AG04449 (cell line): ENCODE measurements around the gene PKLR.

Experiments
- CTCF ChIA-PET: fragments of 350-600 bp; formaldehyde crosslinking; extraction: SDS; loops from one replicate; lab custom pipeline; 2021; ENCODE audit warnings: antibody characterized with exemption; lab: Yijun Ruan, JAX
- POLR2A ChIA-PET: fragments of 400-600, 350-600 bp; formaldehyde crosslinking; extraction: SDS; loops from one replicate; lab custom pipeline; 2020; ENCODE audit warnings: antibody characterized with exemption, inconsistent platforms; lab: Yijun Ruan, JAX
- DNase-seq: peaks from one replicate; pipeline ENCODE4 v3.0.0-alpha.2; 2010; ENCODE audit warnings: low read depth, low spot score
- H3K4me3 ChIP-seq: 2 replicates; pipeline ENCODE4 v1.5.1; 2011; ENCODE audit warnings: low read depth, mild to moderate bottlenecking, control low read depth, low read length
- CTCF ChIP-seq: IDR thresholded peaks from one replicate; pipeline ENCODE4 v1.5.1; 2011; ENCODE audit warnings: mild to moderate bottlenecking, moderate library complexity, low read length, control low read depth, inconsistent platforms; ENCODE audit not compliant: insufficient read depth; ENCODE audit errors: missing control alignments

Gene PKLR

GRCh38 chr1:155277902-155278688 is 23.1 kb downstream of the PKLR start:
- DNase-seq = no peak
- peak; percentile 36 for TF ChIP-seq CTCF
- ChIA-PET CTCF (interaction anchor here (1.1 to 4.5 kb wide), 9 partner anchors 12 to 370 kb away, joined by 3 to 30 read pairs (median 4); partner anchors contain the start of genes FDPS and THBS3), POLR2A (interaction anchor here (1.0 to 1.2 kb wide), 2 partner anchors 16 to 46 kb away, joined by 3 read pairs; partner anchors contain the start of gene SCAMP3)
- peak overlapping the region; percentile 74 for H3K4me3 ChIP-seq

DNA sequence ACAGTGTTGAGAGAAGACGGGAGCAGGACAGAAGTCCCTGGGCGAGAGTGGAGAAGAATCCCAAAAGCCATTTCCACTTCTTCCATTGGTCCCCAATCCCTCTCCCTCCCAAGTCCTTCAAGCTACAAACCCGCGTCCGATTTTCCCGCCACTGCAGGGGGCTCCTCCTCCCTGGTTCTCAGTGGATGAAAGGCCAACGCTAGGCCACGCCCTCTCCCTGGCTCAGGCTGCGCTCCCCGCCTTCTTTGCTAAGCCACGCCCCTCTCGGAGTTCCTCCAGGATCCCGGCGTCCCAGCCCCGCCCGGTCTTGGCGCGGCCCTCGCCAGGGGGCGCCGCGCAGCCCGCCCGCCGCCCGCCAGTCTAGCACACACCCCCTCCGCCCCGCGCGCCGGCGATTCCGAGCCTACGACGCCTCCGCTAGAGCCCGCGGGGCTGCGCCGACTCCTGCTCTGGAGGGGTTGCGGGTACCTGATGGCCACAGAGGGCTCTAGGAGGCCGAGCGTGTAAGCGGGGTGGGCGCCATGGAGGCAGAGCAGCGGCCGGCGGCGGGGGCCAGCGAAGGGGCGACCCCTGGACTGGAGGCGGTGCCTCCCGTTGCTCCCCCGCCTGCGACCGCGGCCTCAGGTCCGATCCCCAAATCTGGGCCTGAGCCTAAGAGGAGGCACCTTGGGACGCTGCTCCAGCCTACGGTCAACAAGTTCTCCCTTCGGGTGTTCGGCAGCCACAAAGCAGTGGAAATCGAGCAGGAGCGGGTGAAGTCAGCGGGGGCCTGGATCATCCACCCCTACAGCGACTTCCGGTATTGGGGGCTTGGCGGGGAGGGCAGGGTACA is 24.0 kb downstream of the PKLR start, which contains the start of gene HCN3:
Gene HCN3 (plus strand): TSS at position 394 of the 832 bp plus-strand sequence. CDS start 128 bp downstream, at position 522.
- peak; percentile 49 for DNase-seq
- TF ChIP-seq CTCF = peak; percentile 57
- peak within 1 kb of the TSS; percentile 74 for H3K4me3 ChIP-seq
- CTCF ChIA-PET = interaction anchor here (0.6 to 9.6 kb wide), 22 partner anchors 9 to 374 kb away, joined by 3 to 112 read pairs (median 4); partner anchors contain the start of genes ENTREP3, FDPS and THBS3
- POLR2A ChIA-PET = interaction anchor here (0.6 to 1.2 kb wide), 3 partner anchors 10 to 46 kb away, joined by 3 to 4 read pairs (median 3); partner anchors contain the start of gene SCAMP3

DNA sequence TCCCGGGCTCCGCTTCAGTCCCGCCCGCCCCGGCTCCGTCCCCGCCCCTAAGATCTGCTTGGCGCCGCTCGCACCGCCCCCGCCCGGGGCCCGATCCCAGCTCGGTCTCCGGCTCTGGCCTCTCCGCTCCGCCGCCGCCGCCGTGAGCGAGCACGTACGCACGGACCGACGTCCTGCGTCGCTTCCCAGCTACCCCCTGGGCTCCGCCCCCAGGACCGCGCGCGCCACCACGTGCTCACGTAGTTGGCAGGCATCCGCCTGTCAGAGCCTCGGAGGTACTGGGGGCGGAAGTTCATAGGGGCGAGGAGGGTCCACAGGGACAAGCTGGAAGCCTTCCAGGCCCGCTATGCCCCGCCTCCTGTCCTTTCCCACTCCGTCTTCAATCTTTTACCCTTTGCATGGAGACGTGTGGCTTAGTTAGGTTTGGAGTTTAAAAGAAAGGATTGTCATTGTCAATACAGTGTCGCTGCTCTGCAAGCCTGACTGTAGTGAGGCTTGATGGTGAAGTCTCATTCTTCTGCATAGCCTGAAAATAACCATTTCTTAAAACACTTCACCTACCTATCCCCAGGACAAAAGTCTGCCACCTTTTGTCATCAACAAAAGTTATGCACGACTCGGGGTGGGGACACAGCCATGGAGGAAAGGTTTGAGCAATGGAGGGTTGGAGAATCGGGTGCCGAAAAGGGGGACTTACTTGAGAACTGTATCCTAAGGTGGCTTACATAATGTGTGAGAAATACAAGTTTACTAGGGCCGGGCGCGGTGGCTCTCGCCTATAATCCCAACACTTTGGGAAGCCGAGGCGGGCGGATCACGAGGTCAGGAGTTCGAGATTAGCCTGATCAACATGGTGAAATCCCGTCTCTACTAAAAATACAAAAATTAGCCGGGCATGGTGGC is 27.6 kb downstream of the PKLR start, which contains the start of gene CLK2:
Gene CLK2 (minus strand): TSS at position 162 of the 903 bp plus-strand sequence. CDS start 2,527 bp downstream, outside the sequence.
- TF ChIP-seq CTCF = no peak
- DNase-seq = no peak
- POLR2A ChIA-PET = interaction anchor here (0.6 to 2.0 kb wide), 7 partner anchors 10 to 51 kb away, joined by 3 to 13 read pairs (median 6); partner anchors contain the start of genes RUSC1 and SCAMP3
- peak within 1 kb of the TSS; percentile 80 for H3K4me3 ChIP-seq
- CTCF ChIA-PET = interaction anchor here (0.6 to 9.6 kb wide), 9 partner anchors 8 to 716 kb away, joined by 3 to 112 read pairs (median 3); partner anchors contain the start of genes ENTREP3 and KRTCAP2

GRCh38 chr1:155272466-155273342 is 28.5 kb downstream of the PKLR start:
- no peak for TF ChIP-seq CTCF
- ChIA-PET POLR2A (interaction anchor here (0.5 to 2.0 kb wide), 9 partner anchors 9 to 110 kb away, joined by 3 to 13 read pairs (median 5); partner anchors contain the start of genes RUSC1 and SCAMP3), CTCF (interaction anchor here (0.6 to 9.6 kb wide), 10 partner anchors 8 to 322 kb away, joined by 3 to 112 read pairs (median 3); partner anchors contain the start of genes ENTREP3 and KRTCAP2)
- peak overlapping the region; percentile 80 for H3K4me3 ChIP-seq
- DNase-seq = no peak

- TF ChIP-seq CTCF = no peak
- no peak overlapping the region for H3K4me3 ChIP-seq
- CTCF ChIA-PET = interaction anchor here (1.1 to 9.6 kb wide), 4 partner anchors 17 to 323 kb away, joined by 5 to 112 read pairs (median 6); partner anchors contain the start of gene ENTREP3
- no peak for DNase-seq
- POLR2A ChIA-PET = interaction anchor here (0.6 kb wide), 1 partner anchor 152 kb away, joined by 3 read pairs; no protein-coding TSS in a partner anchor
Observed at GRCh38 chr1:155269381-155269780, 31.9 kb downstream of the PKLR start.
